ENCODE data around the gene VSTM2B. TPM values are rescaled to one million over a fixed set of nuclear protein-coding genes. Genes with fewer than 3 reads are reported as not detected.
"Not testable (repeated sequence)": the region's sequence is repeated elsewhere in the genome, so short reads cannot be mapped to it uniquely, and the experiment has no call there.

VSTM2B gene
- total and polyA plus RNA-seq, 7 experiments from 2014 or later = 0.24 TPM; not detected in 6

DNA sequence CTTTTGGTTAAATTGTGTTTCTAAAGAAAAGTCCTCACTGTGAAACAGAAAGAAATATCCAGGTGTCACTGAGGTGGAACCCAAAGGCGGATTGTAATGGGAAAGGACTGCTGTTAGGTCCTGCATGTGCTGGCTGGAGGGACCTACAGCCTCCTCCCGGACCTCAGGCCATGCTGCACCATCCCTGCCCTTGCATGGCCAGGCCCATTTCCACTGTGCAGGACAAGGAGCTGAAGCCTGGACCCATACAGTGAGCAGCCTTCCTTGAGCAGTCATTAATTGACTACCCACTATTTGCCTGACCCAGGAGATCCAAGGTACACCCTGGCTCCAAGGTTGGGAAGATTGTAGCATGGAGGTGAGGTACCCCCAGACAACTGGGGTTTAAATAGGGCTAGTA, 17.6 kb downstream of the VSTM2B start:
- Mint-ChIP-seq H3K4me3 (no peak overlapping the region), H3K4me1 (no peaks in the 10 kb centered on the region), H3K27ac (no peak overlapping the region), H3K27me3 (peaks cover 0 to 29% (median 12%) of the 10 kb centered on the region in 5 donors), H3K36me3 (peaks cover 0 to 2% (median 0%) of the 10 kb centered on the region in 5 donors), H3K9me3 (peaks cover 0 to 8% (median 3%) of the 10 kb centered on the region in 11 donors)
- Histone ChIP-seq H3K36me3 (ENCODE audit: control insufficient read depth in 2 of 3, insufficient read depth in 3 of 3, low read length in 3 of 3) (no peaks in the 10 kb centered on the region), H3K27me3 (ENCODE audit: control insufficient read depth in 2 of 2, insufficient read depth in 2 of 2, low read length in 2 of 2) (no peaks in the 10 kb centered on the region), H3K9me3 (ENCODE audit: control insufficient read depth in 2 of 3, low read length in 3 of 3) (no peaks in the 10 kb centered on the region), H3K27ac (ENCODE audit: low read depth, low read length) (no peak overlapping the region), H3K4me1 (ENCODE audit: control insufficient read depth in 2 of 2, insufficient read depth in 2 of 2, low read length in 2 of 2) (no peaks in the 10 kb centered on the region), H3K4me3 (ENCODE audit: low read length) (no peak overlapping the region)
- DNase-seq (no peak), ATAC-seq (no peak)
- ChIA-PET CTCF (no interaction called here), POLR2A (no interaction called here)
- intact Hi-C loops (cut with micrococcal nuclease) = no loop called here

DNA sequence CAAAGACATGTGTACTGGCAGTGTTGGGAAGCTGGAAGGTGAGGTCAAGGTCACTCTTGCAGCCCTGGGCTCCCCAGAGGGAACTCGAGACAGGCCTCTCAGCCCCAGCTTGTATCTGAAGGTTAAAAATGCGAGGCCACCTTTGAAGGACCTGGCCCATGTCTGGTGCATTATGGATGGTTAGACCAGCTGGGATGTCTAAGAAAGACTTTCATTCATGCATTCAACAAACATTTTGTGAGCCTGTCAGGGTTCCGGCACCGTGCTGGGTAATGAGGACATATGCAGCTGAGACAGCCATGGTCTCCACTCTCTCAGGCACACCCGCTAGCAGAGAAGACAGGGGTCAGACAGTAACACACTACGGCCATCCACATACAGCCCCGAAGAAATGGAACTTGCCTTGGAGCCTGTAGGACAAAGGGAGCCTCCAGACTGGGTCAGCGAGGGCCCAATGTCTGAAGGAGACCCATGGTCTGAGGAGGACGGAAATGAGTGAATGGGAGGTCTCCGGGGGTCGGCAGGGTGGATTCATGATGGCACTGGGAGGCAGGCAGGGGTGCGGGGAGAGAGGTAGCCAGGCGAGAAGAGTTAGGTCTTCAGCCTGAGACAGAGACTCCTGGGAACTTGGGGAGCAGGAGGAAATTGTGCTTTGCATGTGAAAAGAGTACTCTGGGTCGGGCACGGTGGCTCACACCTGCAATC, 19.0 kb downstream of the VSTM2B start:
- Mint-ChIP-seq H3K27me3 (peaks cover 0 to 20% (median 6%) of the 10 kb centered on the region in 5 donors), H3K4me1 (no peaks in the 10 kb centered on the region), H3K27ac (no peak overlapping the region), H3K36me3 (no peaks in the 10 kb centered on the region), H3K9me3 (peaks cover 0 to 8% (median 3%) of the 10 kb centered on the region in 11 donors), H3K4me3 (no peak overlapping the region)
- Histone ChIP-seq H3K36me3 (ENCODE audit: control insufficient read depth in 2 of 3, insufficient read depth in 3 of 3, low read length in 3 of 3) (no peaks in the 10 kb centered on the region), H3K4me3 (ENCODE audit: low read length) (no peak overlapping the region), H3K4me1 (ENCODE audit: control insufficient read depth in 2 of 2, insufficient read depth in 2 of 2, low read length in 2 of 2) (no peaks in the 10 kb centered on the region), H3K27ac (ENCODE audit: low read depth, low read length) (no peak overlapping the region), H3K27me3 (ENCODE audit: control insufficient read depth in 2 of 2, insufficient read depth in 2 of 2, low read length in 2 of 2) (no peaks in the 10 kb centered on the region), H3K9me3 (ENCODE audit: control insufficient read depth in 2 of 3, low read length in 3 of 3) (no peaks in the 10 kb centered on the region)
- no peak for DNase-seq
- ATAC-seq = no peak
- intact Hi-C loops (cut with micrococcal nuclease) = no loop called here
- ChIA-PET CTCF (no interaction called here), POLR2A (no interaction called here)

DNA sequence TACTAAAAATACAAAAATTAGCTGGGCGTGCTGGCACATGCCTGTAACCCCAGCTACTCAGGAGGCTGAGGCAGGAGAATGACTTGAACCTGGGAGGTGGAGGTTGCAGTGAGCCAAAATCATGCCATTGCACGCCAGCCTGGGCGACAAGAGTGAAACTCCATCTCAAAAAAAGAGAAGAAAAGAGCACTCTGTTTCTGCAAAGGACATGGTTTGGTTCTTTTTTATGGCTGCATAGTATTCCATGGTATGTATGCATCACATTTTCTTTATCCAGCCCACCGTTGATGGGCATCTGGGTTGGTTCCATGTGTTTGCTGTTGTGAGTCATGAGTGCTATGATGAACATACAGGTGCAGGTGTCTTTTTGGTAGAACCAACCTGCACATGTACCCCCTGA, 19.7 kb downstream of the VSTM2B start:
- POLR2A ChIA-PET; intact Hi-C loops (cut with micrococcal nuclease); H3K4me3 ChIP-seq (ENCODE audit: low read length); H3K4me3 Mint-ChIP-seq; H3K27ac Mint-ChIP-seq; H3K9me3 Mint-ChIP-seq; ATAC-seq; DNase-seq; CTCF ChIA-PET; H3K27me3 ChIP-seq (ENCODE audit: control insufficient read depth in 2 of 2, insufficient read depth in 2 of 2, low read length in 2 of 2); H3K9me3 ChIP-seq (ENCODE audit: control insufficient read depth in 2 of 3, low read length in 3 of 3); H3K4me1 ChIP-seq (ENCODE audit: control insufficient read depth in 2 of 2, insufficient read depth in 2 of 2, low read length in 2 of 2); H3K36me3 ChIP-seq (ENCODE audit: control insufficient read depth in 2 of 3, insufficient read depth in 3 of 3, low read length in 3 of 3); H3K27ac ChIP-seq (ENCODE audit: low read depth, low read length); H3K4me1 Mint-ChIP-seq; H3K36me3 Mint-ChIP-seq: not testable (repeated sequence)
- H3K27me3 Mint-ChIP-seq = peaks cover under 1 to 25% (median 7%) of the 10 kb centered on the region in 5 donors

DNA sequence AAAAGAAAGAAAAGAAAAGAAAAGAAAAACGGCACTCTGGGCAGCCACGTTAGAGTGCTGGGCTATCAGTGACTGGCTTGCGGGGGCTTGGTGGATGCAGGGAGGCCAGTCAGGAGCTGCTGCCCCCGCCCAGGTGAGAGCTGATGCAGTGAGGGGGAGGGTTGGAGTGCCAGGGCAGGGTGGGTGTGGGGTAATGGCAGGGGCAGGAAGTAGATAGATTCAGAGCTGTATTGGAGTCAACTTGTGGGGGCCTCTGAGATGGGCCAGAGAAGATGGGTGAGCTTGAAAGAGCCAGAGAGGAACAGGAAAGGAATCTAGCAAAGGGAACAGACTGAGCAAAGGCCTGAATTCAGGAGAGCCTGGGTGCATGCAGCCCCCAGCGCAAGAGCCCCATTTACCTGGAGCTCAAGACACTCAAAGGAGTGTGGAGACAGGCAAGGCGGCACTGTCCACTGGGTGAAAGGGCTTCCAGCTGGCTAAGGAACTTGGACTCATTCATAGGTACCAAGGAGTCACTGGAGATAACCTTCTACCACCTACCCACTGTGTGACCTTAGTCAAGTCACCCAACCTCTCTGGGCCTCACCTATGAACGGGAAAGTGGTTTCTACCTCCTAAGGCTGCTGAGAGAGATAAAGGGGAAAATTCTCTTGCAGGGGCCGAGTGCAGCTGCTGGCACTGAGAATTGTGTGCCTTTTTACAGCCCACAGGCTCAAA, 20.2 kb downstream of the VSTM2B start:
- ChIA-PET CTCF (no interaction called here), POLR2A (no interaction called here)
- no peaks in the 10 kb centered on the region for H3K36me3 Mint-ChIP-seq
- H3K4me1 Mint-ChIP-seq = no peaks in the 10 kb centered on the region
- intact Hi-C loops (cut with micrococcal nuclease) = no loop called here
- H3K4me3 Mint-ChIP-seq = no peak overlapping the region
- H3K4me1 ChIP-seq (ENCODE audit: control insufficient read depth in 2 of 2, insufficient read depth in 2 of 2, low read length in 2 of 2) = no peaks in the 10 kb centered on the region
- no peaks in the 10 kb centered on the region for H3K9me3 ChIP-seq (ENCODE audit: control insufficient read depth in 2 of 3, low read length in 3 of 3)
- H3K27me3 ChIP-seq (ENCODE audit: control insufficient read depth in 2 of 2, insufficient read depth in 2 of 2, low read length in 2 of 2) = no peaks in the 10 kb centered on the region
- H3K27ac Mint-ChIP-seq = no peak overlapping the region
- no peak overlapping the region for H3K4me3 ChIP-seq (ENCODE audit: low read length)
- no peaks in the 10 kb centered on the region for H3K36me3 ChIP-seq (ENCODE audit: control insufficient read depth in 2 of 3, insufficient read depth in 3 of 3, low read length in 3 of 3)
- H3K9me3 Mint-ChIP-seq = peaks cover 0 to 8% (median 3%) of the 10 kb centered on the region in 11 donors
- ATAC-seq = no peak
- DNase-seq = no peak
- H3K27ac ChIP-seq (ENCODE audit: low read depth, low read length) = no peak overlapping the region
- H3K27me3 Mint-ChIP-seq = peaks cover 2 to 28% (median 10%) of the 10 kb centered on the region in 5 donors

DNA sequence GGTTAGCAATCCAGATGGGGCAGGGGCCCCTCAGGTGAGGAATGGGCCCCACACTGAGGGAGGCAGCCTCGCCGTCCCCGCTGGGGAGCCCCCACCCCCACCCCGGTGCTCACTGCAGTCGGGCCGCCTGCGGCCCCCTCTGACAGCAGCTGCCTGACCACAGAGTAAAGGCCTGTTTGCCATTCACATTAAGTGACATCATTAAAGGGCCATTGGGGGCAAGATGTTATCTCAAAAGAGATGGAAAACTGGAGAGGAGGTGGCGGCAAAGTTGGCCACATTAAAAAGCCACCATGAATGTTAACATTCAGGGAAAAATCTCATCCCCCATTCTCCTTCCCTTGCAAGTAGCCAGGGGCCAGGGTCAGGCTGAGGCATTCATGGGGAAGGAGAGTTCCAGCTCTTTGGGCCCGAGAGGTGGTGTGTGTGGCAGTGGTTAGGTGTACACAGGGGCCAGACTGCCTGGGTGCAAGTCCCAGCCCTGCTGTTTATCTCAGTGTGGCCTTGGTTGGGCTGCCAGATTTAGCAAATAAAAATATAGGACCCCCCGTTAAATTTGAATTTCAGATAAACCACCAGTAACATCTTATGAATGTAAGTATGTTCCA, 20.9 kb downstream of the VSTM2B start:
- peaks cover 0 to 11% (median 3%) of the 10 kb centered on the region in 11 donors for H3K9me3 Mint-ChIP-seq
- Histone ChIP-seq H3K36me3 (ENCODE audit: control insufficient read depth in 2 of 3, insufficient read depth in 3 of 3, low read length in 3 of 3) (no peaks in the 10 kb centered on the region), H3K27me3 (ENCODE audit: control insufficient read depth in 2 of 2, insufficient read depth in 2 of 2, low read length in 2 of 2) (no peaks in the 10 kb centered on the region), H3K4me3 (ENCODE audit: low read length) (no peak overlapping the region), H3K27ac (ENCODE audit: low read depth, low read length) (no peak overlapping the region), H3K9me3 (ENCODE audit: control insufficient read depth in 2 of 3, low read length in 3 of 3) (no peaks in the 10 kb centered on the region), H3K4me1 (ENCODE audit: control insufficient read depth in 2 of 2, insufficient read depth in 2 of 2, low read length in 2 of 2) (no peaks in the 10 kb centered on the region)
- H3K4me3 Mint-ChIP-seq = no peak overlapping the region
- ATAC-seq (no peak), DNase-seq (no peak)
- ChIA-PET CTCF (no interaction called here), POLR2A (no interaction called here)
- no peak overlapping the region for H3K27ac Mint-ChIP-seq
- H3K4me1 Mint-ChIP-seq = no peaks in the 10 kb centered on the region
- no peaks in the 10 kb centered on the region for H3K36me3 Mint-ChIP-seq
- intact Hi-C loops (cut with micrococcal nuclease) = no loop called here
- peaks cover 2 to 28% (median 10%) of the 10 kb centered on the region in 5 donors for H3K27me3 Mint-ChIP-seq

DNA sequence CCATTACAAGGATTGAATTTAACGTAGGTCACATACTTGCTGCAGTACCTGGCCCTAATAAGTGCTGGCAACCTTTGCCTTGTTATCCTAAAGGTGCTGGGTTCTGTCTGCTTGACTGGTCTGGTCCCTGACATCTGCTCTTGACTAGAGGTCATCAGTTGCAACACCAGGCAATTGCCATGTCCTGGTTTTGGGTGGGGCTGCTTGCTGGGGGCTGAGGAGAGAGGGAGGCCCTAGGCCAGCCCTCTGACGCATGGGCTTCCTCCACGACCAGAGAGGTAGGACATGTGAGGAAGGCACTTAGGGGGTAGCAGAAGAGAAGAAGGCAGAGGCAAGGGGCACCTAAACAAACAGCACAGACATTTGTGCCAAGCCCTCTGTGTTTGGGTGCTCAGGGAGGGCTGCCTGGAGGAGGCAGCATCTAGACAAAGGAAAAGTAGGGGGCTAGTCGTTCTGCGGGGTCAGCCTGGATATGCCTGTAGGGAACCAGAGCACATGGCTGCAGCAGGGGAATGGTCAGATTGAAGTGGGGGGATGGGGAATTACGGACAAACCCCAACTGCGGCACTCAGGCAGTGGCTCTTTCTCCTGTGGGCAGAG, 21.7 kb downstream of the VSTM2B start:
- no peak overlapping the region for H3K4me3 Mint-ChIP-seq
- ATAC-seq = no peak
- no peaks in the 10 kb centered on the region for H3K36me3 Mint-ChIP-seq
- no peak overlapping the region for H3K27ac ChIP-seq (ENCODE audit: low read depth, low read length)
- no peak overlapping the region for H3K4me3 ChIP-seq (ENCODE audit: low read length)
- H3K36me3 ChIP-seq (ENCODE audit: control insufficient read depth in 2 of 3, insufficient read depth in 3 of 3, low read length in 3 of 3) = no peaks in the 10 kb centered on the region
- H3K27ac Mint-ChIP-seq = peak overlapping the region in 1 of 9 donors; percentile 43
- no peaks in the 10 kb centered on the region for H3K27me3 ChIP-seq (ENCODE audit: control insufficient read depth in 2 of 2, insufficient read depth in 2 of 2, low read length in 2 of 2)
- ChIA-PET POLR2A (no interaction called here), CTCF (no interaction called here)
- H3K4me1 Mint-ChIP-seq = no peaks in the 10 kb centered on the region
- peaks cover 0 to 19% (median 3%) of the 10 kb centered on the region in 11 donors for H3K9me3 Mint-ChIP-seq
- H3K9me3 ChIP-seq (ENCODE audit: control insufficient read depth in 2 of 3, low read length in 3 of 3) = no peaks in the 10 kb centered on the region
- peaks cover 2 to 33% (median 10%) of the 10 kb centered on the region in 5 donors for H3K27me3 Mint-ChIP-seq
- no peaks in the 10 kb centered on the region for H3K4me1 ChIP-seq (ENCODE audit: control insufficient read depth in 2 of 2, insufficient read depth in 2 of 2, low read length in 2 of 2)
- intact Hi-C loops (cut with micrococcal nuclease) = no loop called here
- no peak for DNase-seq

Data from naive thymus-derived CD4-positive, alpha-beta T cell (primary cell).